Thoracic aorta (tissue), 2 donors: ENCODE measurements around the gene SHISA6. TPM values are rescaled to one million over a fixed set of nuclear protein-coding genes. Genes with fewer than 3 reads are reported as not detected.

Source experiments
- ATAC-seq: fragments of 150-250 bp; one replicate; pipeline ENCODE4 v1.8.0; 2017; ENCODE audit warnings: low read depth; ENCODE audit not compliant: insufficient number of reproducible peaks, low FRiP score
- DNase-seq: peaks from one replicate; pipeline ENCODE4 v3.0.0-alpha.2; 2020; ENCODE audit warnings: low spot score
- H3K27ac ChIP-seq, 2 donors: fragments of 200-600 bp; sonication (generic); 1 replicate in 1 of 2; 2 replicates in 1 of 2; pipeline ENCODE4 v1.5.1; 2016; ENCODE audit warnings: mild to moderate bottlenecking in 2 of 2, moderate library complexity in 2 of 2
- H3K27me3 ChIP-seq: fragments of 200-600 bp; sonication (generic); replicated peaks from 2 replicates; pipeline ENCODE4 v1.6.0; 2016; ENCODE audit warnings: mild to moderate bottlenecking; ENCODE audit not compliant: insufficient read depth
- H3K36me3 ChIP-seq: fragments of 200-600 bp; sonication (generic); one replicate; pipeline ENCODE4 v1.5.1; 2016
- H3K4me1 ChIP-seq, 2 donors: fragments of 200-600 bp; sonication (generic); 1 replicate in 1 of 2; 2 replicates in 1 of 2; pipeline versions ENCODE4 v1.5.1 to v1.6.0; 2016; ENCODE audit warnings: low read depth in 2 of 2, mild to moderate bottlenecking in 1 of 2; ENCODE audit not compliant: control insufficient read depth in 1 of 2
- H3K4me3 ChIP-seq: fragments of 200-600 bp; sonication (generic); 2 replicates; pipeline ENCODE4 v1.5.1; 2016; ENCODE audit warnings: mild to moderate bottlenecking
- H3K9me3 ChIP-seq: fragments of 200-600 bp; sonication (generic); 2 replicates; pipeline ENCODE4 v1.5.1; 2016
- CTCF ChIP-seq: fragments of 200-600 bp; sonication (generic); IDR thresholded peaks from one replicate; pipeline ENCODE4 v1.5.1; 2019; ENCODE audit warnings: antibody characterized with exemption
- total RNA-seq, 2 donors: library from RNA; depleted of rRNA; stranded (reverse); fragments of >200 nt; gene quantifications; one replicate each; pipeline versions ENCODE4 v1.1.0 to v1.2.3, GENCODE V29; 2016

SHISA6 gene
- total RNA-seq, 2 donors from 2014 or later = under 0.01 TPM; not detected in 1

- Histone ChIP-seq H3K4me1 (no peaks in the 10 kb centered on the region), H3K36me3 (no peaks in the 10 kb centered on the region), H3K27ac (no peak overlapping the region), H3K4me3 (no peak overlapping the region), H3K9me3 (no peaks in the 10 kb centered on the region), H3K27me3 (no peaks in the 10 kb centered on the region)
- no peak for TF ChIP-seq CTCF
- ATAC-seq (no peak), DNase-seq (no peak)
Measured at GRCh38 chr17:11303773-11304394, 62.9 kb downstream of the SHISA6 start.

GRCh38 chr17:11304568-11304967, 63.6 kb downstream of the SHISA6 start:
- TF ChIP-seq CTCF = no peak
- H3K36me3 ChIP-seq = no peaks in the 10 kb centered on the region
- DNase-seq = no peak
- no peak overlapping the region for H3K4me3 ChIP-seq
- H3K27ac ChIP-seq = no peak overlapping the region
- no peaks in the 10 kb centered on the region for H3K9me3 ChIP-seq
- H3K4me1 ChIP-seq = no peaks in the 10 kb centered on the region
- ATAC-seq = no peak
- H3K27me3 ChIP-seq = no peaks in the 10 kb centered on the region

- no peaks in the 10 kb centered on the region for H3K36me3 ChIP-seq
- ATAC-seq (no peak), DNase-seq (no peak)
- no peaks in the 10 kb centered on the region for H3K9me3 ChIP-seq
- no peak overlapping the region for H3K4me3 ChIP-seq
- no peak overlapping the region for H3K27ac ChIP-seq
- H3K4me1 ChIP-seq = no peaks in the 10 kb centered on the region
- TF ChIP-seq CTCF = no peak
- no peaks in the 10 kb centered on the region for H3K27me3 ChIP-seq
Measured at GRCh38 chr17:11305524-11305923, 64.5 kb downstream of the SHISA6 start.

GRCh38 chr17:11308531-11308930, 67.5 kb downstream of the SHISA6 start:
- no peaks in the 10 kb centered on the region for H3K9me3 ChIP-seq
- no peak overlapping the region for H3K4me3 ChIP-seq
- no peaks in the 10 kb centered on the region for H3K4me1 ChIP-seq
- no peaks in the 10 kb centered on the region for H3K27me3 ChIP-seq
- H3K27ac ChIP-seq = no peak overlapping the region
- no peaks in the 10 kb centered on the region for H3K36me3 ChIP-seq
- no peak for ATAC-seq
- DNase-seq = no peak
- no peak for TF ChIP-seq CTCF

- H3K27me3 ChIP-seq = no peaks in the 10 kb centered on the region
- no peaks in the 10 kb centered on the region for H3K9me3 ChIP-seq
- no peak overlapping the region for H3K27ac ChIP-seq
- H3K4me3 ChIP-seq = no peak overlapping the region
- TF ChIP-seq CTCF = no peak
- no peaks in the 10 kb centered on the region for H3K4me1 ChIP-seq
- H3K36me3 ChIP-seq = no peaks in the 10 kb centered on the region
- ATAC-seq (no peak), DNase-seq (no peak)
Measured at GRCh38 chr17:11309033-11309432, 68.0 kb downstream of the SHISA6 start.
